GM23248 (cell line): Measurements from ENCODE around the gene LILRB5. TPM values are rescaled to one million over a fixed set of nuclear protein-coding genes. Genes with fewer than 3 reads are reported as not detected.
"Not testable (repeated sequence)": the region's sequence is repeated elsewhere in the genome, so short reads cannot be mapped to it uniquely, and the experiment has no call there.

Source experiments
- DNase-seq: peaks from one replicate; pipeline ENCODE4 v3.0.0-alpha.2; 2015
- H2AFZ ChIP-seq: fragments of 200-600 bp; sonication (generic); 2 replicates; pipeline ENCODE4 v1.6.1; 2016; ENCODE audit warnings: antibody characterized with exemption
- H3F3A ChIP-seq: fragments of 200-600 bp; sonication (generic); 2 replicates; pipeline ENCODE4 v1.6.1; 2016; ENCODE audit warnings: mild to moderate bottlenecking, antibody characterized with exemption, mixed run types; ENCODE audit not compliant: insufficient read depth
- H3K27ac ChIP-seq: fragments of 200-600 bp; sonication (generic); 2 replicates; pipeline ENCODE4 v1.5.1; 2016; ENCODE audit warnings: mild to moderate bottlenecking
- H3K27me3 ChIP-seq: fragments of 200-600 bp; sonication (generic); replicated peaks from 2 replicates; pipeline ENCODE4 v1.6.1; 2016; ENCODE audit warnings: mild to moderate bottlenecking; ENCODE audit not compliant: insufficient read depth
- H3K36me3 ChIP-seq: fragments of 200-600 bp; sonication (generic); 2 replicates; pipeline ENCODE4 v1.6.1; 2016; ENCODE audit warnings: low read depth, mild to moderate bottlenecking
- H3K4me1 ChIP-seq: fragments of 200-600 bp; sonication (generic); 2 replicates; pipeline ENCODE4 v1.6.1; 2016; ENCODE audit warnings: mild to moderate bottlenecking; ENCODE audit not compliant: insufficient read depth
- H3K4me2 ChIP-seq: fragments of 200-600 bp; sonication (generic); one replicate; pipeline ENCODE4 v1.6.1; 2016; ENCODE audit warnings: mild to moderate bottlenecking; ENCODE audit not compliant: unreplicated experiment
- H3K4me3 ChIP-seq: fragments of 200-600 bp; sonication (generic); 2 replicates; pipeline ENCODE4 v1.5.1; 2016; ENCODE audit warnings: mild to moderate bottlenecking
- H3K79me2 ChIP-seq: fragments of 200-600 bp; sonication (generic); 2 replicates; pipeline ENCODE4 v1.6.1; 2016; ENCODE audit warnings: mild to moderate bottlenecking; ENCODE audit not compliant: insufficient read depth
- H3K9ac ChIP-seq: fragments of 200-600 bp; sonication (generic); 2 replicates; pipeline ENCODE4 v1.6.1; 2016; ENCODE audit warnings: mild to moderate bottlenecking
- H3K9me2 ChIP-seq: fragments of 200-600 bp; sonication (generic); 2 replicates; pipeline ENCODE4 v1.6.1; 2016; ENCODE audit warnings: mixed run types, mild to moderate bottlenecking, moderate library complexity; ENCODE audit not compliant: insufficient read depth
- H3K9me3 ChIP-seq: fragments of 200-600 bp; sonication (generic); one replicate; pipeline ENCODE4 v1.6.1; 2017; ENCODE audit warnings: low read depth
- H4K20me1 ChIP-seq: fragments of 200-600 bp; sonication (generic); 2 replicates; pipeline ENCODE4 v1.6.0; 2016; ENCODE audit not compliant: insufficient read depth
- EZH2 ChIP-seq: fragments of 200-600 bp; sonication (generic); IDR thresholded peaks from 2 replicates; pipeline ENCODE4 v1.6.1; 2018; ENCODE audit warnings: antibody characterized with exemption, mild to moderate bottlenecking; ENCODE audit not compliant: insufficient read depth, poor library complexity, severe bottlenecking
- EZH2phosphoT487 ChIP-seq: fragments of 200-600 bp; sonication (generic); IDR thresholded peaks from 2 replicates; pipeline ENCODE4 v1.6.1; 2018; ENCODE audit warnings: antibody characterized with exemption, moderate library complexity, mild to moderate bottlenecking, low read depth; ENCODE audit not compliant: insufficient read depth
- WGBS, 2 experiments: methylation state at CpG; one replicate each; pipeline ENCODE4 v1.1.6; 2015 to 2017; ENCODE audit warnings: low lambda C conversion rate in 2 of 2, low coverage in 1 of 2; ENCODE audit errors: missing lambda C conversion rate in 2 of 2; 5-methylcytosine and 5-hydroxymethylcytosine counted together
- in situ Hi-C: fragments of 300-500 bp; cut with MboI; formaldehyde crosslinking; loops from 2 replicates; pipeline ENCODE4 v1.15.0; 2020
- polyA plus RNA-seq: library from polyadenylated mRNA; unstranded; fragments of >200 nt; fragmentation: Nextera tagmentation; extraction: Ambion mirVana; gene quantifications from 2 replicates; pipeline ENCODE4 v1.2.1, GENCODE V29; 2016
- total RNA-seq: library from RNA; depleted of rRNA; stranded (reverse); fragments of >200 nt; shearing (Covaris generic); gene quantifications from 2 replicates; pipeline ENCODE4 v1.2.3, GENCODE V29; 2014

Gene LILRB5
- total and polyA plus RNA-seq, 2 experiments from 2014 or later: not detected

- H3K4me1 ChIP-seq: no peaks in the 10 kb centered on the region
- no peaks in the 10 kb centered on the region for H4K20me1 ChIP-seq
- no peak for DNase-seq
- peaks cover 4% of the 10 kb centered on the region for H3K27me3 ChIP-seq
- 0 out of 2 replicates have a peak, but pooled peaks cover 6% of the 10 kb centered on the region for H3F3A ChIP-seq
- no peaks in the 10 kb centered on the region for H3K79me2 ChIP-seq
- H3K27ac ChIP-seq: no peak overlapping the region
- no peak overlapping the region for H2AFZ ChIP-seq
- no peak overlapping the region for H3K4me3 ChIP-seq
- H3K4me2 ChIP-seq: no peak overlapping the region
- TF ChIP-seq EZH2phosphoT487: no peak
- no peak for TF ChIP-seq EZH2
- WGBS, 2 experiments: 4 to 5% methylated on average over 9 of the region's 9 CpGs
- H3K9me3 ChIP-seq: no peaks in the 10 kb centered on the region
- H3K9ac ChIP-seq: no peak overlapping the region
- no peaks in the 10 kb centered on the region for H3K36me3 ChIP-seq
- in situ Hi-C loops: no loop called here
- no peaks in the 10 kb centered on the region for H3K9me2 ChIP-seq
Observed at GRCh38 chr19:54282686-54283470, 25.8 kb upstream of the LILRB5 start.

GRCh38 chr19:54281729-54282075 lies 24.6 kb upstream of the LILRB5 start:
- 30 to 35% methylated on average over 5 of the region's 5 CpGs for WGBS, 2 experiments
- H3K27me3 ChIP-seq, in situ Hi-C loops, H3K27ac ChIP-seq, H3K9me2 ChIP-seq, H2AFZ ChIP-seq, H4K20me1 ChIP-seq, H3F3A ChIP-seq, H3K4me3 ChIP-seq, H3K4me2 ChIP-seq, H3K9ac ChIP-seq, H3K79me2 ChIP-seq, H3K36me3 ChIP-seq, H3K4me1 ChIP-seq, DNase-seq, H3K9me3 ChIP-seq: not testable (repeated sequence)

DNA sequence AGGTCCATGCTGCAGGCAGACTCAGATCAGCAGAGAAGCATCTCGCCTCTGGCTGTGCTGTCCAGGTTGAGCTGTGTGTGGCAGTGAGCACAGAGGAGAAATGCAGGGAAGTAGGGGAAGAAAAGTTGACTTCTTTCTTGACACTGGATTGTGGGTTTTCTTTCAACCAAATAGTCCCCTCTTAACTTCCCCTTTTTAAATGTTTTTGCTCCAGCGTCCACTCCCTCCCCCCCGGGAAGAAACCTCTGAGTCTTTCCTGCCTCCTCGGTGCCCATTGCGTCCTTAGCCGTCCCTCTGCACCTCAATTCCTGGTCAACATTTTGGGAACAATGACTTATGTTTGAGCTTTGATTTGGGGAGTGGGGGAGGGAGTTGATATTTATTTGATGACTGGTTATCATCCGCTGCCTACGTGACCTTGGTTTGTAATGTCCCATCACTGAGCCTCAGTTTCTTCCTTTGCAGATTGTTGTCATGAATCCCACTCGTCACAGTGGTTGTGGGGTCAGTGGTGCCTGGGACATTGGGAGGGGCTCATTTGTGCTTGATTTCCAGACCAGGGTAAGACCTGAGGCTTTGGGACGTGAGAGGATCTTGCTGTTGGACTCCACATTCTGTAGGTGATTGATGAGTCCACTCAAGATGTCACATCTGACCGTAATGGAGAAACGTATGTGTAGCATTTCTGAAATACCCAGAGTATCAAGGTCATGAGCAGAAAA lies 24.1 kb upstream of the LILRB5 start, which contains the start of gene LILRB2:
LILRB2 (minus strand) TSS at position 104 of the 722 bp plus-strand sequence. CDS start 614 bp downstream, outside the sequence.
- Histone ChIP-seq H2AFZ (no peak within 1 kb of the TSS), H3K27me3 (peaks cover 4% of the 10 kb centered on the region), H3K9me2 (no peaks in the 10 kb centered on the region), H3K4me3 (no peak within 1 kb of the TSS), H3K36me3 (no peaks in the 10 kb centered on the region), H3K9ac (no peak within 1 kb of the TSS), H3K4me1 (no peaks in the 10 kb centered on the region), H3K79me2 (no peaks in the 10 kb centered on the region), H3K9me3 (no peaks in the 10 kb centered on the region), H3F3A (no peaks in the 10 kb centered on the region), H3K4me2 (no peak within 1 kb of the TSS), H3K27ac (no peak within 1 kb of the TSS), H4K20me1 (no peaks in the 10 kb centered on the region)
- in situ Hi-C loops: no loop called here
- DNase-seq: no peak
- TF ChIP-seq EZH2phosphoT487: no peak
- TF ChIP-seq EZH2: no peak
- WGBS, 2 experiments: 42 to 47% methylated on average over 12 of the region's 12 CpGs

- H3K27ac ChIP-seq, H3K9me3 ChIP-seq, H3K4me3 ChIP-seq, H3K9me2 ChIP-seq, H2AFZ ChIP-seq, H3K9ac ChIP-seq, H3K27me3 ChIP-seq, H3K4me2 ChIP-seq, H3K79me2 ChIP-seq, in situ Hi-C loops, H4K20me1 ChIP-seq, H3F3A ChIP-seq, H3K36me3 ChIP-seq, H3K4me1 ChIP-seq, DNase-seq: not testable (repeated sequence)
- 29% methylated on average over 7 to 10 of the region's 10 CpGs for WGBS, 2 experiments
Observed at GRCh38 chr19:54280441-54280840, 23.4 kb upstream of the LILRB5 start.

DNA sequence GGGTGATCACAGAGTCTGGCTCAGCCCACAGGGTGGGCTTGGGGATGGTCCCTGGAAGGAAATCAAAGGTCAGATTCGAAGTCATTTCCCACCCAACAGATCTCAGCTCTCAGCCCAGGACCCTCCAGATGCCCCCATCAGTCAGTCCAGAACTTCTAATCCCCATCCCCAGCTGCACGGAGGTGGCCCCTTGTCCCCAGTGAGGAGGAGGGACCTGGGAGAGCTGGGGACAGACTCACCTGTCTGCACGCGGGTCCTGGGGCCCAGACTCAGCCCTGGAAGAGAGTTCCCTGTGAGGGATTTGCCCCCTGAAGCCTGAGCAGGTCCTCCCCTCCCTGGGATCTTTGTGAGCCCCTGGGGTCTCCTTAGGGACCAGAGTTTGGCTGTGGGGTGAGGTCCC lies 23.0 kb upstream of the LILRB5 start:
- H3K36me3 ChIP-seq, H4K20me1 ChIP-seq, H3F3A ChIP-seq, in situ Hi-C loops, H3K4me1 ChIP-seq, H3K27ac ChIP-seq, H3K79me2 ChIP-seq, H2AFZ ChIP-seq, H3K27me3 ChIP-seq, H3K4me2 ChIP-seq, H3K9me2 ChIP-seq, DNase-seq, H3K4me3 ChIP-seq, H3K9me3 ChIP-seq, H3K9ac ChIP-seq: not testable (repeated sequence)
- WGBS, 2 experiments: 5 to 13% methylated on average over 4 of the region's 4 CpGs
